C4-2B (cell line): ENCODE results near the gene CRMP1.

Experiments
- ZFX ChIP-seq: fragments of 450-650 bp; IDR thresholded peaks from 2 replicates; pipeline ENCODE4 v1.6.1; 2017
- TF ChIP-seq, protein P1 (sequence below): fragments of 450-650 bp; conservative IDR thresholded peaks from 2 replicates; pipeline ENCODE4 v1.5.1; 2017; ENCODE audit warnings: mild to moderate bottlenecking

DNA sequence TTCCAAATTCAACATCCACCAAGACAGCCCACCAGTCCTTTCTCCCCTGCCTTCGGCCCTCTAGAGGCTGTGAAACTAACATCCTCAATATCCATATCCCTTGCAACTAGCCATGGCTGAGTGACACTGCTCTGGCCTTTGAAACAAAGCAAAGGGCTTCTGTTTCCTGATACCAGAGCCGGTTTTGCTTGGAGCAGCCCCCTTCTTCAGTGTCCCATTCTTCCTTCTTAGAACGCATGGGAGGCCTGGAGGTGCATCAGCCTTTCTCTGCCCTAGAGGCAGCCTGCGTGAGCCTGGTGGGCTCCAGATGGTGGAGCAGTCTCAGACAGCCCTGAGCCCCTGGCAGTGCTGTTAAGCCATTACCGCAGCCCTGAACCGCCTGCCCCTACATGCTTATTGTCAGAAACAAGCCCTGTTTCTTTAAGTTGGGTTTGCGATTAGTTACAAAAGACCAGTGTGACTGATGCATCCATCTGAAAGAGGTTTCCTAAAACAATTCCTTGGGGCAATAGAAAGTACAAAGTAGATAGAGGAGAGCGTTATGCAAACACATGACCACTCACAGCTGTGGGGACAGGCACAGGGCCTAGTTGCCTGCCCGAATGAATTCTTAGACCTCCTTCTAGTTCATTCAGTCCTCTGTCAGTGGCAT is 107.8 kb downstream of the CRMP1 start:
- TF ChIP-seq, protein P1, sequence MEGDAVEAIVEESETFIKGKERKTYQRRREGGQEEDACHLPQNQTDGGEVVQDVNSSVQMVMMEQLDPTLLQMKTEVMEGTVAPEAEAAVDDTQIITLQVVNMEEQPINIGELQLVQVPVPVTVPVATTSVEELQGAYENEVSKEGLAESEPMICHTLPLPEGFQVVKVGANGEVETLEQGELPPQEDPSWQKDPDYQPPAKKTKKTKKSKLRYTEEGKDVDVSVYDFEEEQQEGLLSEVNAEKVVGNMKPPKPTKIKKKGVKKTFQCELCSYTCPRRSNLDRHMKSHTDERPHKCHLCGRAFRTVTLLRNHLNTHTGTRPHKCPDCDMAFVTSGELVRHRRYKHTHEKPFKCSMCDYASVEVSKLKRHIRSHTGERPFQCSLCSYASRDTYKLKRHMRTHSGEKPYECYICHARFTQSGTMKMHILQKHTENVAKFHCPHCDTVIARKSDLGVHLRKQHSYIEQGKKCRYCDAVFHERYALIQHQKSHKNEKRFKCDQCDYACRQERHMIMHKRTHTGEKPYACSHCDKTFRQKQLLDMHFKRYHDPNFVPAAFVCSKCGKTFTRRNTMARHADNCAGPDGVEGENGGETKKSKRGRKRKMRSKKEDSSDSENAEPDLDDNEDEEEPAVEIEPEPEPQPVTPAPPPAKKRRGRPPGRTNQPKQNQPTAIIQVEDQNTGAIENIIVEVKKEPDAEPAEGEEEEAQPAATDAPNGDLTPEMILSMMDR = no peak
- no peak for TF ChIP-seq ZFX
